Measurements from ENCODE around the gene FOXE3. TPM values are rescaled to one million over a fixed set of nuclear protein-coding genes. Genes with fewer than 3 reads are reported as not detected.

Gene FOXE3
- total RNA-seq, 2 donors from 2014 or later, result not detected

- Mint-ChIP-seq H3K27me3 (peaks cover 50% of the 10 kb centered on the region), H3K4me1 (peaks cover 4% of the 10 kb centered on the region), H3K36me3 (ENCODE audit: low read depth) (peaks cover 5% of the 10 kb centered on the region), H3K27ac (no peak overlapping the region), H3K4me3 (no peak overlapping the region)
- DNase-seq (no peak), ATAC-seq (no peak)
- H3K9me3 ChIP-seq (ENCODE audit: control insufficient read depth, low read length, poor library complexity, severe bottlenecking), result no peaks in the 10 kb centered on the region
Observed at GRCh38 chr1:47410068-47410455, 6.0 kb upstream of the FOXE3 start.

- no peak overlapping the region for H3K4me3 Mint-ChIP-seq
- ATAC-seq (no peak), DNase-seq (no peak)
Observed at GRCh38 chr1:47411436-47411835, 4.6 kb upstream of the FOXE3 start.

GRCh38 chr1:47412437-47412836 is 3.6 kb upstream of the FOXE3 start:
- no peak for DNase-seq
- H3K4me1 Mint-ChIP-seq, result peaks cover 5% of the 10 kb centered on the region
- no peak overlapping the region for H3K27ac Mint-ChIP-seq
- H3K4me3 Mint-ChIP-seq, result no peak overlapping the region
- no peak for ATAC-seq
- peaks cover 8% of the 10 kb centered on the region for H3K36me3 Mint-ChIP-seq (ENCODE audit: low read depth)
- no peaks in the 10 kb centered on the region for H3K9me3 ChIP-seq (ENCODE audit: control insufficient read depth, low read length, poor library complexity, severe bottlenecking)
- H3K27me3 Mint-ChIP-seq, result peaks cover 51% of the 10 kb centered on the region

More at GRCh38 chr1:47411436-47411835, 4.6 kb upstream of the FOXE3 start:
- peaks cover 48% of the 10 kb centered on the region for H3K27me3 Mint-ChIP-seq
- peaks cover 2% of the 10 kb centered on the region for H3K4me1 Mint-ChIP-seq
- H3K27ac Mint-ChIP-seq, result no peak overlapping the region
- no peaks in the 10 kb centered on the region for H3K9me3 ChIP-seq (ENCODE audit: control insufficient read depth, low read length, poor library complexity, severe bottlenecking)
- H3K36me3 Mint-ChIP-seq (ENCODE audit: low read depth), result peaks cover 5% of the 10 kb centered on the region

GRCh38 chr1:47416319-47417169 is 459 bp downstream of the FOXE3 start:
- Mint-ChIP-seq H3K4me3 (peak overlapping the region; percentile 67), H3K36me3 (ENCODE audit: low read depth) (peaks cover 11% of the 10 kb centered on the region), H3K27ac (no peak overlapping the region), H3K27me3 (peaks cover 58% of the 10 kb centered on the region), H3K4me1 (peaks cover 10% of the 10 kb centered on the region)
- ATAC-seq (peak; percentile 30), DNase-seq (no peak)
- no peaks in the 10 kb centered on the region for H3K9me3 ChIP-seq (ENCODE audit: control insufficient read depth, low read length, poor library complexity, severe bottlenecking)

GRCh38 chr1:47417170-47418044 is 1.3 kb downstream of the FOXE3 start:
- no peak for DNase-seq
- no peak for ATAC-seq
- Mint-ChIP-seq H3K4me3 (peak overlapping the region; percentile 87), H3K4me1 (peaks cover 10% of the 10 kb centered on the region), H3K27me3 (peaks cover 58% of the 10 kb centered on the region), H3K27ac (no peak overlapping the region), H3K36me3 (ENCODE audit: low read depth) (peaks cover 11% of the 10 kb centered on the region)
- H3K9me3 ChIP-seq (ENCODE audit: control insufficient read depth, low read length, poor library complexity, severe bottlenecking), result no peaks in the 10 kb centered on the region

GRCh38 chr1:47418122-47418521 is 2.0 kb downstream of the FOXE3 start:
- no peak for ATAC-seq
- DNase-seq, result no peak
- H3K27ac Mint-ChIP-seq, result no peak overlapping the region
- H3K27me3 Mint-ChIP-seq, result peaks cover 58% of the 10 kb centered on the region
- peaks cover 10% of the 10 kb centered on the region for H3K4me1 Mint-ChIP-seq
- H3K36me3 Mint-ChIP-seq (ENCODE audit: low read depth), result peaks cover 11% of the 10 kb centered on the region
- H3K9me3 ChIP-seq (ENCODE audit: control insufficient read depth, low read length, poor library complexity, severe bottlenecking), result no peaks in the 10 kb centered on the region
- H3K4me3 Mint-ChIP-seq, result peak overlapping the region; percentile 87

GRCh38 chr1:47418681-47419325 is 2.7 kb downstream of the FOXE3 start:
- no peak for ATAC-seq
- H3K27me3 Mint-ChIP-seq, result peaks cover 51% of the 10 kb centered on the region

GRCh38 chr1:47420547-47420946 is 4.5 kb downstream of the FOXE3 start:
- Mint-ChIP-seq H3K27me3 (peaks cover 36% of the 10 kb centered on the region), H3K4me3 (no peak overlapping the region), H3K36me3 (ENCODE audit: low read depth) (peaks cover 8% of the 10 kb centered on the region), H3K27ac (no peak overlapping the region), H3K4me1 (peaks cover 10% of the 10 kb centered on the region)
- ATAC-seq, result no peak
- no peak for DNase-seq
- no peaks in the 10 kb centered on the region for H3K9me3 ChIP-seq (ENCODE audit: control insufficient read depth, low read length, poor library complexity, severe bottlenecking)

More at GRCh38 chr1:47418681-47419325, 2.7 kb downstream of the FOXE3 start:
- H3K9me3 ChIP-seq (ENCODE audit: control insufficient read depth, low read length, poor library complexity, severe bottlenecking), result no peaks in the 10 kb centered on the region
- peaks cover 11% of the 10 kb centered on the region for H3K36me3 Mint-ChIP-seq (ENCODE audit: low read depth)
- peaks cover 10% of the 10 kb centered on the region for H3K4me1 Mint-ChIP-seq
- no peak overlapping the region for H3K4me3 Mint-ChIP-seq
- DNase-seq, result no peak
- H3K27ac Mint-ChIP-seq, result no peak overlapping the region

- H3K9me3 ChIP-seq (ENCODE audit: control insufficient read depth, low read length, poor library complexity, severe bottlenecking), result no peaks in the 10 kb centered on the region
- H3K27me3 Mint-ChIP-seq, result peaks cover 13% of the 10 kb centered on the region
- DNase-seq, result no peak
- no peak overlapping the region for H3K4me3 Mint-ChIP-seq
- peaks cover 7% of the 10 kb centered on the region for H3K4me1 Mint-ChIP-seq
- no peak for ATAC-seq
- H3K36me3 Mint-ChIP-seq (ENCODE audit: low read depth), result peaks cover 7% of the 10 kb centered on the region
- no peak overlapping the region for H3K27ac Mint-ChIP-seq
Observed at GRCh38 chr1:47423872-47424271, 7.8 kb downstream of the FOXE3 start.

GRCh38 chr1:47424336-47424982 is 8.4 kb downstream of the FOXE3 start:
- no peaks in the 10 kb centered on the region for H3K9me3 ChIP-seq (ENCODE audit: control insufficient read depth, low read length, poor library complexity, severe bottlenecking)
- Mint-ChIP-seq H3K27me3 (peaks cover 10% of the 10 kb centered on the region), H3K27ac (no peak overlapping the region), H3K36me3 (ENCODE audit: low read depth) (peaks cover 7% of the 10 kb centered on the region), H3K4me3 (no peak overlapping the region), H3K4me1 (peaks cover 7% of the 10 kb centered on the region)
- DNase-seq, result no peak
- ATAC-seq, result no peak

- no peaks in the 10 kb centered on the region for H3K9me3 ChIP-seq (ENCODE audit: control insufficient read depth, low read length, poor library complexity, severe bottlenecking)
- Mint-ChIP-seq H3K4me1 (peaks cover 37% of the 10 kb centered on the region), H3K27me3 (no peaks in the 10 kb centered on the region), H3K36me3 (ENCODE audit: low read depth) (peaks cover 7% of the 10 kb centered on the region), H3K27ac (no peak overlapping the region), H3K4me3 (no peak overlapping the region)
- ATAC-seq (no peak), DNase-seq (no peak)
Observed at GRCh38 chr1:47431534-47431933, 15.4 kb downstream of the FOXE3 start.

- H3K9me3 ChIP-seq (ENCODE audit: control insufficient read depth, low read length, poor library complexity, severe bottlenecking), result no peaks in the 10 kb centered on the region
- Mint-ChIP-seq H3K27me3 (no peaks in the 10 kb centered on the region), H3K4me3 (peak overlapping the region; percentile 65), H3K4me1 (peaks cover 38% of the 10 kb centered on the region), H3K27ac (no peak overlapping the region), H3K36me3 (ENCODE audit: low read depth) (peaks cover 4% of the 10 kb centered on the region)
- ATAC-seq, result peak; percentile 55
- peak; percentile 37 to 49 (median 47) for DNase-seq
Observed at GRCh38 chr1:47432071-47433036, 16.3 kb downstream of the FOXE3 start.
